ENCODE data around the gene PDE2A.

DNA sequence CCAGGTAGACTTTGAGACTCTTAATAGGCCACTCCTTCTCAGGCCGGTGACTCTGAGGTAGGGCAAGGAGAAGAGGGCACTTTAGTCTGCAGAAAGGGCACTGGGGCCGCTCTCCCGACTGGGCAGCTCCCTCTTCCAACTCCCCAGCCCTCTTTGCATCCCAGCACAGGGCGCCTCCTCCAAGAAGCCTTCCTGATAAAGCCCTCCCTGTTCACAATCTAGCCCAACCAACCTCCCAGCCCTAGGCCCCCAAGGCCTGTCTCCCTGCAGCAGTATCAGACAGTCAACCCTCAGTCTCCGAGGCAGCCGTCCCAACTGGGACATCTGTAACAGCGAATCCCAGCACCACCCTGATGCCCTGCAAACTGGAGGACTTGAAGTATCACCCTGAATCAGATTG is 14.3 kb upstream of the PDE2A start:
- no peak for TF ChIP-seq SIN3A (IDR thresholded peaks at IDR 0.05; ENCODE audit: borderline replicate concordance, insufficient read depth, low read depth, low read length)
- no peak for TF ChIP-seq CTCF (IDR thresholded peaks at IDR 0.05)

Measured in Panc1 (cell line).